ENCODE data around the gene GNB5. TPM values are rescaled to one million over a fixed set of nuclear protein-coding genes. Genes with fewer than 3 reads are reported as not detected.

The GNB5 gene
- total RNA-seq, 1 experiment from 2014 or later: 48.8 TPM

- CTCF ChIA-PET: no interaction called here
- no peaks in the 10 kb centered on the region for H3K27me3 Mint-ChIP-seq (ENCODE audit: unreplicated experiment)
- no peak overlapping the region for H3K27ac Mint-ChIP-seq (ENCODE audit: unreplicated experiment)
- no peak for DNase-seq
- TF ChIP-seq, protein P1, sequence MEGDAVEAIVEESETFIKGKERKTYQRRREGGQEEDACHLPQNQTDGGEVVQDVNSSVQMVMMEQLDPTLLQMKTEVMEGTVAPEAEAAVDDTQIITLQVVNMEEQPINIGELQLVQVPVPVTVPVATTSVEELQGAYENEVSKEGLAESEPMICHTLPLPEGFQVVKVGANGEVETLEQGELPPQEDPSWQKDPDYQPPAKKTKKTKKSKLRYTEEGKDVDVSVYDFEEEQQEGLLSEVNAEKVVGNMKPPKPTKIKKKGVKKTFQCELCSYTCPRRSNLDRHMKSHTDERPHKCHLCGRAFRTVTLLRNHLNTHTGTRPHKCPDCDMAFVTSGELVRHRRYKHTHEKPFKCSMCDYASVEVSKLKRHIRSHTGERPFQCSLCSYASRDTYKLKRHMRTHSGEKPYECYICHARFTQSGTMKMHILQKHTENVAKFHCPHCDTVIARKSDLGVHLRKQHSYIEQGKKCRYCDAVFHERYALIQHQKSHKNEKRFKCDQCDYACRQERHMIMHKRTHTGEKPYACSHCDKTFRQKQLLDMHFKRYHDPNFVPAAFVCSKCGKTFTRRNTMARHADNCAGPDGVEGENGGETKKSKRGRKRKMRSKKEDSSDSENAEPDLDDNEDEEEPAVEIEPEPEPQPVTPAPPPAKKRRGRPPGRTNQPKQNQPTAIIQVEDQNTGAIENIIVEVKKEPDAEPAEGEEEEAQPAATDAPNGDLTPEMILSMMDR (IDR thresholded peaks at IDR 0.05; ENCODE audit: unreplicated experiment): no peak
- no TSS peak for BruUV-seq (replicated peaks)
- intact Hi-C loops (cut with micrococcal nuclease; ENCODE audit: unreplicated experiment): no loop called here
- H3K4me1 Mint-ChIP-seq (ENCODE audit: low read depth, unreplicated experiment): peaks cover 24% of the 10 kb centered on the region
- peaks cover 4% of the 10 kb centered on the region for H3K36me3 Mint-ChIP-seq (ENCODE audit: insufficient read depth, unreplicated experiment)
- no peaks in the 10 kb centered on the region for H3K9me3 Mint-ChIP-seq (ENCODE audit: low read depth, unreplicated experiment)
- no peak overlapping the region for H3K4me3 Mint-ChIP-seq (ENCODE audit: low read depth, unreplicated experiment)
Observed at GRCh38 chr15:52162876-52163275, 28.3 kb downstream of the GNB5 start.

GRCh38 chr15:52162260-52162659 lies 28.9 kb downstream of the GNB5 start:
- intact Hi-C loops (cut with micrococcal nuclease; ENCODE audit: unreplicated experiment): no loop called here
- Mint-ChIP-seq H3K4me1 (ENCODE audit: low read depth, unreplicated experiment) (peaks cover 24% of the 10 kb centered on the region), H3K36me3 (ENCODE audit: insufficient read depth, unreplicated experiment) (peaks cover 4% of the 10 kb centered on the region), H3K27ac (ENCODE audit: unreplicated experiment) (no peak overlapping the region), H3K9me3 (ENCODE audit: low read depth, unreplicated experiment) (no peaks in the 10 kb centered on the region), H3K4me3 (ENCODE audit: low read depth, unreplicated experiment) (no peak overlapping the region), H3K27me3 (ENCODE audit: unreplicated experiment) (no peaks in the 10 kb centered on the region)
- CTCF ChIA-PET: no interaction called here
- no TSS peak for BruUV-seq (replicated peaks)
- no peak for DNase-seq
- TF ChIP-seq, protein P1 (IDR thresholded peaks at IDR 0.05; ENCODE audit: unreplicated experiment): no peak

- BruUV-seq (replicated peaks): no TSS peak
- H3K4me1 Mint-ChIP-seq (ENCODE audit: low read depth, unreplicated experiment): peaks cover 19% of the 10 kb centered on the region
- CTCF ChIA-PET: no interaction called here
Observed at GRCh38 chr15:52161406-52161966, 29.7 kb downstream of the GNB5 start.

DNA sequence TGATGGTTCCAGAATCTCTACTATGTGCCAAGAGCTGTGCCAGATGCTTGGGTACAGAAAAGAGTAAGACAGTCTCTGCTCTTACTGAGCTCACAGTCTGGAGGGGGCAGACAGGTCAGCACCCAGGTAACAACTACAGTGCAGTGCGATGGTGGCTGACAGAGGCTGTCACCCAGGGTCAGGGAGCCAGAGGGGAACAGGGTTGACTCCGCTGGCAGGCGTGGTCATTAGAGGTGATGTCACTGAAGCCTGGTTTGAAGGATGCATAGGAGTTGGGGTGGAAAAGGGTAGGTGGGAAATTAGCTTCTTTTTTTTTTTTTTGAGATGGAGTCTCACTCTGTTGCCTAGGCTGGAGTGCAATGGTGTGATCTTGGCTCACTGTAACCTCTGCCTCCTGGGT lies 31.5 kb downstream of the GNB5 start:
- DNase-seq: no peak

More at GRCh38 chr15:52161406-52161966, 29.7 kb downstream of the GNB5 start:
- no peak for DNase-seq
- Mint-ChIP-seq H3K36me3 (ENCODE audit: insufficient read depth, unreplicated experiment) (peaks cover 4% of the 10 kb centered on the region), H3K4me3 (ENCODE audit: low read depth, unreplicated experiment) (no peak overlapping the region), H3K27ac (ENCODE audit: unreplicated experiment) (no peak overlapping the region), H3K27me3 (ENCODE audit: unreplicated experiment) (no peaks in the 10 kb centered on the region), H3K9me3 (ENCODE audit: low read depth, unreplicated experiment) (no peaks in the 10 kb centered on the region)
- TF ChIP-seq, protein P1 (IDR thresholded peaks at IDR 0.05; ENCODE audit: unreplicated experiment): no peak
- intact Hi-C loops (cut with micrococcal nuclease; ENCODE audit: unreplicated experiment): no loop called here

More for the DNA sequence above, 31.5 kb downstream of the GNB5 start:
- Mint-ChIP-seq H3K36me3 (ENCODE audit: insufficient read depth, unreplicated experiment) (peaks cover 4% of the 10 kb centered on the region), H3K27ac (ENCODE audit: unreplicated experiment) (no peak overlapping the region), H3K9me3 (ENCODE audit: low read depth, unreplicated experiment) (no peaks in the 10 kb centered on the region), H3K27me3 (ENCODE audit: unreplicated experiment) (no peaks in the 10 kb centered on the region), H3K4me1 (ENCODE audit: low read depth, unreplicated experiment) (peaks cover 3% of the 10 kb centered on the region), H3K4me3 (ENCODE audit: low read depth, unreplicated experiment) (no peak overlapping the region)
- CTCF ChIA-PET: interaction anchor here (0.6 kb wide), 1 partner anchor 36 kb away, joined by 4 read pairs; no protein-coding TSS in a partner anchor
- intact Hi-C loops (cut with micrococcal nuclease; ENCODE audit: unreplicated experiment): no loop called here
- BruUV-seq (replicated peaks): no TSS peak
- TF ChIP-seq, protein P1 (IDR thresholded peaks at IDR 0.05; ENCODE audit: unreplicated experiment): no peak

Measured in Calu3 (cell line).